ENCODE results near the gene GALM. TPM values are rescaled to one million over a fixed set of nuclear protein-coding genes. Genes with fewer than 3 reads are reported as not detected.
A peak's percentile ranks its signal among the peaks of the same experiment; 100 is the strongest.
"Not testable (repeated sequence)": the region's sequence is repeated elsewhere in the genome, so short reads cannot be mapped to it uniquely, and the experiment has no call there.

Gene GALM
- total RNA-seq, 1 donor from 2014 or later, result 77.0 TPM

GRCh38 chr2:38728694-38729093 is 62.8 kb downstream of the GALM start:
- DNase-seq (ENCODE audit: low spot score), result no peak
- Mint-ChIP-seq H3K4me3 (no peak overlapping the region), H3K27ac (no peak overlapping the region), H3K4me1 (ENCODE audit: low read depth) (peaks cover 20% of the 10 kb centered on the region), H3K36me3 (ENCODE audit: low read depth) (peaks cover 27% of the 10 kb centered on the region), H3K27me3 (ENCODE audit: insufficient read depth) (no peaks in the 10 kb centered on the region), H3K9me3 (no peaks in the 10 kb centered on the region)
- intact Hi-C loops (cut with micrococcal nuclease), result no loop called here

DNA sequence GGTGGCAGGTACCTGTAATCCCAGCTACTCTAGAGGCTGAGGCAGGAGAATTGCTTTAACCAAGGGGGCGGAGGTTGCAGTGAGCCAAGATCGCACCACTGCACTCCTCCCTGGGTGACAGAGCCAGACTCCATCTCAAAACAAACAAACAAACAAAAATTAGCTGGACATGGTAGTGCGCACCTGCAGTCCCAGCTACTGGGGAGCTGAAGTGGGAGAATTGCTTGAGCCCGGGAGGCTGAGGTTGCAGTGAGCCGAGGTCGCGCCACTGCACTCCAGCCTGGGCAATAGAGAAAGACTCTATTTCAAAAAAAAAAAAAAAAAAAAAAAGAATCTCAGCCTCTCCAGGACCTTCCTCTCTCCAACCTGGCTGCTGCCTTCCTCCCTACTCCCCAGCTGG is 65.2 kb downstream of the GALM start:
- Mint-ChIP-seq H3K36me3 (ENCODE audit: low read depth) (peaks cover 25% of the 10 kb centered on the region), H3K4me3 (no peak overlapping the region), H3K27me3 (ENCODE audit: insufficient read depth) (no peaks in the 10 kb centered on the region), H3K9me3 (no peaks in the 10 kb centered on the region), H3K4me1 (ENCODE audit: low read depth) (peaks cover under 1% of the 10 kb centered on the region), H3K27ac (no peak overlapping the region)
- intact Hi-C loops (cut with micrococcal nuclease), result no loop called here
- DNase-seq (ENCODE audit: low spot score), result no peak

DNA sequence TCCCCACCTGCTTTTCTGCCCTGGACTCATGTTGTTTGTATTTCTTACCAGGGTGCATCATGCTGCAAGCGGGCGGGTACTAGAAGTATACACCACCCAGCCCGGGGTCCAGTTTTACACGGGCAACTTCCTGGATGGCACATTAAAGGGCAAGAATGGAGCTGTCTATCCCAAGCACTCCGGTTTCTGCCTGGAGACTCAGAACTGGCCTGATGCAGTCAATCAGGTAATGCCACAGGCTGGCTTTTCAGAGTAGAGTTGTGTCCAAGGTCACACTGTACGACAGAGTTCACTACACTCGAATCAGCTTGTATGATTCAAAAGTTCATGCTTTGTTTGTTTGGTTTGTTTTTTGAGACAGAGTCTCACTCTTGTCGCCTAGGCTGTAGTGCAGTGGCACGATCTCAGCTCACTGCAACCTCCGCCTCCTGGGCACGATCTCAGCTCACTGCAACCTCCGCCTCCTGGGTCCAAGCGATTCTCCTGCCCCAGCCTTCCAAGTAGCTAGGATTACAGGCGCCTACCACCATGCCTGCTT is 65.8 kb downstream of the GALM start:
- Mint-ChIP-seq H3K27ac (peak overlapping the region; percentile 4), H3K9me3 (no peaks in the 10 kb centered on the region), H3K36me3 (ENCODE audit: low read depth) (peaks cover 25% of the 10 kb centered on the region), H3K4me1 (ENCODE audit: low read depth) (no peaks in the 10 kb centered on the region), H3K4me3 (no peak overlapping the region), H3K27me3 (ENCODE audit: insufficient read depth) (no peaks in the 10 kb centered on the region)
- intact Hi-C loops (cut with micrococcal nuclease), result no loop called here
- no peak for DNase-seq (ENCODE audit: low spot score)

DNA sequence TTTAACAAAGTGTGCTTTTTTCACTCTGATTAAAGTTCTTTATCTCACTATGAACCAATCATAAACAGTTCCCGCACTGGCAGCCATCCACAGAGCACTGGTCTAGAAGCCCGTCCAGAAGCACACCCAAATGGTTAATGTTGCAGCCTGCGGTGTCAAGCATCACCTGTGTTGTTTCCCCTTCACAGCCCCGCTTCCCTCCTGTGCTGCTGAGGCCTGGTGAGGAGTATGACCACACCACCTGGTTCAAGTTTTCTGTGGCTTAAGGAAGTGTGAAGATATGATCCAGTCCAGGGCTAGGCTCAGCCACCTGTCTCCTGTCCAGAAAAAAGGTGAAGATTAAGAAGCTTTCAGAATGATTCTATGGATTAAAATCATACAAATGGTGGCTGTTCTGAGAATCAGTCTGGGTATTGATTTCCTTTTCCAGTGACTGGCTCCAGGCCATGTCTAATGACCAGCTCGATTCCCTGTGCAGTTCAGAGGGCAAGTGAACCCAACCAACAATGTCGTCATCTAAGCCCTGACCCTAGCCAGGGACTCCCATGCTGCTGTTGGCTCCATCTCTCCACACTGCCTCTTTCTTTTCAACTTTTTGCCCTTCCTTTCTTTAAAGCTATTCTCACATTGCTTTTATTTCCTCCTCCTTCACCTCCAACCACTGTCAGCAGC is 67.5 kb downstream of the GALM start:
- Mint-ChIP-seq H3K27me3 (ENCODE audit: insufficient read depth) (no peaks in the 10 kb centered on the region), H3K4me3 (no peak overlapping the region), H3K9me3 (no peaks in the 10 kb centered on the region), H3K4me1 (ENCODE audit: low read depth) (no peaks in the 10 kb centered on the region), H3K27ac (peak overlapping the region; percentile 69), H3K36me3 (ENCODE audit: low read depth) (peaks cover 32% of the 10 kb centered on the region)
- no peak for DNase-seq (ENCODE audit: low spot score)
- intact Hi-C loops (cut with micrococcal nuclease), result no loop called here

DNA sequence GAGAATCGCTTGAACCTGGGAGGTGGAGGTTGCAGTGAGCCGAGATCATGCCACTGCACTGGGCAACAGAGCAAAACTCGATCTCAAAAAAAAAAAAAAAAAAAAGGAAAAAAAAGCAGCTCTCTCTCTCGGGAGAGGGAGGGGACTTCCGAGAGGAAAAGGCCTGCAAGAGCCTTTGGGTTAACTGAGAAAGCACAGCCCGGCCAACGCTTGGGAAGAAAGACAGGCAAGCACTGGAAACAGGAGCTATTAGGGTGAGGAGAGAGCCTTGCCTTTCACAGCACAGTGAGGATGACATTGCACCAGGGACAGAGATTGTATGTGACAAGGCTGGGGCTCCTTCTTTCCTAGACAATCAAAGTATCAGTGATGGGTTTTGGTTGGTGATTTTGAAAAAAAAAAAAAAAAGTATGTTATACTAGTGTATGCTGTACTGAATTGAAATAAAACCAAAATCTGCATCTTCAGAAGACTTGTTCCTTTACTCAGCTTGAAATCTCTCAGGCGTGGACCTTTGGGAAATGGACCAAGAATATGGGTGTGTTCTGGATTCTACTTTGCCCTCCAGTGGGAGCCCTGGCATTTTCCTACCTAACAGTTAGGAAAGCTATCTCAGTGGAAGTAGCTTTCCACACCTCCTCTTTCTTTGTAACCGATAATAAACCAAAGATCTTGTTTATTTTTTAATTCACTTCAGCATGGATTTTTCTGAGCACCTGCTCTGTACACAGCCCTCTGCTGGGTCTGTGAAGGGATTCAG is 68.6 kb downstream of the GALM start:
- H3K27ac Mint-ChIP-seq, result peak overlapping the region; percentile 35

GRCh38 chr2:38735999-38736320 is 70.0 kb downstream of the GALM start:
- intact Hi-C loops (cut with micrococcal nuclease), result no loop called here
- H3K4me3 Mint-ChIP-seq, result no peak overlapping the region
- H3K4me1 Mint-ChIP-seq (ENCODE audit: low read depth), result peaks cover 3% of the 10 kb centered on the region
- no peak overlapping the region for H3K27ac Mint-ChIP-seq
- no peaks in the 10 kb centered on the region for H3K27me3 Mint-ChIP-seq (ENCODE audit: insufficient read depth)
- DNase-seq (ENCODE audit: low spot score), result no peak
- peaks cover 37% of the 10 kb centered on the region for H3K36me3 Mint-ChIP-seq (ENCODE audit: low read depth)
- H3K9me3 Mint-ChIP-seq, result no peaks in the 10 kb centered on the region

More for the DNA sequence above, 68.6 kb downstream of the GALM start:
- H3K27me3 Mint-ChIP-seq (ENCODE audit: insufficient read depth), result no peaks in the 10 kb centered on the region
- H3K4me1 Mint-ChIP-seq (ENCODE audit: low read depth), result no peaks in the 10 kb centered on the region
- no peaks in the 10 kb centered on the region for H3K9me3 Mint-ChIP-seq
- DNase-seq (ENCODE audit: low spot score), result no peak
- intact Hi-C loops (cut with micrococcal nuclease), result no loop called here
- peaks cover 38% of the 10 kb centered on the region for H3K36me3 Mint-ChIP-seq (ENCODE audit: low read depth)
- no peak overlapping the region for H3K4me3 Mint-ChIP-seq

- H3K4me1 Mint-ChIP-seq (ENCODE audit: low read depth); intact Hi-C loops (cut with micrococcal nuclease); DNase-seq (ENCODE audit: low spot score); H3K9me3 Mint-ChIP-seq; H3K4me3 Mint-ChIP-seq; H3K27me3 Mint-ChIP-seq (ENCODE audit: insufficient read depth); H3K27ac Mint-ChIP-seq: not testable (repeated sequence)
- peaks cover 34% of the 10 kb centered on the region for H3K36me3 Mint-ChIP-seq (ENCODE audit: low read depth)
Measured at GRCh38 chr2:38737000-38737698, 71.2 kb downstream of the GALM start.

DNA sequence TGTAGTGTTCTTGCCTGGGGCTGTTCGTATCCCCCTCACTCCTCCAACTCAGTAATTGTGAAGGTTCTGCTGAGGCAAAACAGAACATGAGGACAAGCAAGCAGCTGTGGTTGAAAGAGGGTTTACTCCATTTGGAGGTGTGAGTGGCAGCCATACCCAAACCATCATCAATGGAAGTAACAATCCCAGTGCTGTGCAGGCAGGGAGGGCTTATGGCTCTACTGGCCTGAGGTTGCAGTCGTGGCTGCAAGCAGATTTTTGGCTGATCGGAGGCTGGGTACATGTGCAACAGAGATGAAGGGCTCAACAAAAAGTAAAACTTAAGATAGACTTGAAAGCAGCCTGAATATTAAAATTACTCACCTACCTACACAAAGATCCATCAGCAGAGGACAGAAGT is 72.0 kb downstream of the GALM start:
- Mint-ChIP-seq H3K27ac (peak overlapping the region; percentile 49), H3K27me3 (ENCODE audit: insufficient read depth) (no peaks in the 10 kb centered on the region), H3K4me1 (ENCODE audit: low read depth) (peaks cover 6% of the 10 kb centered on the region), H3K9me3 (no peaks in the 10 kb centered on the region), H3K36me3 (ENCODE audit: low read depth) (peaks cover 36% of the 10 kb centered on the region), H3K4me3 (no peak overlapping the region)
- DNase-seq (ENCODE audit: low spot score), result no peak
- intact Hi-C loops (cut with micrococcal nuclease), result no loop called here

GRCh38 chr2:38739524-38739923 is 73.6 kb downstream of the GALM start:
- Mint-ChIP-seq H3K4me3 (no peak overlapping the region), H3K27me3 (ENCODE audit: insufficient read depth) (no peaks in the 10 kb centered on the region), H3K9me3 (no peaks in the 10 kb centered on the region), H3K27ac (no peak overlapping the region), H3K4me1 (ENCODE audit: low read depth) (peaks cover 19% of the 10 kb centered on the region), H3K36me3 (ENCODE audit: low read depth) (peaks cover 41% of the 10 kb centered on the region)
- no peak for DNase-seq (ENCODE audit: low spot score)
- intact Hi-C loops (cut with micrococcal nuclease), result no loop called here

GRCh38 chr2:38740851-38741731 is 75.2 kb downstream of the GALM start:
- Mint-ChIP-seq H3K9me3 (no peaks in the 10 kb centered on the region), H3K27me3 (ENCODE audit: insufficient read depth) (no peaks in the 10 kb centered on the region), H3K4me3 (no peak overlapping the region), H3K4me1 (ENCODE audit: low read depth) (peaks cover 34% of the 10 kb centered on the region), H3K27ac (no peak overlapping the region), H3K36me3 (ENCODE audit: low read depth) (peaks cover 47% of the 10 kb centered on the region)
- intact Hi-C loops (cut with micrococcal nuclease), result loop anchor here (1.0 to 5.0 kb wide), 4 partner anchors 139 to 424 kb away; partner anchors contain the start of gene HNRNPLL
- no peak for DNase-seq (ENCODE audit: low spot score)

GRCh38 chr2:38742797-38743559 is 77.1 kb downstream of the GALM start:
- intact Hi-C loops (cut with micrococcal nuclease), result loop anchor here (5.0 kb wide), 2 partner anchors 141 to 426 kb away; partner anchors contain the start of gene HNRNPLL
- Mint-ChIP-seq H3K4me1 (ENCODE audit: low read depth) (peaks cover 53% of the 10 kb centered on the region), H3K27ac (no peak overlapping the region)

More at GRCh38 chr2:38742797-38743559, 77.1 kb downstream of the GALM start:
- no peak for DNase-seq (ENCODE audit: low spot score)
- Mint-ChIP-seq H3K4me3 (no peak overlapping the region), H3K27me3 (ENCODE audit: insufficient read depth) (no peaks in the 10 kb centered on the region), H3K36me3 (ENCODE audit: low read depth) (peaks cover 60% of the 10 kb centered on the region), H3K9me3 (no peaks in the 10 kb centered on the region)

Measured in activated T-helper 1 cell treated with anti-CD3 and anti-CD28 coated beads, Interleukin-12 subunit alpha, Interleukin-12 subunit beta, Interleukin-2, Interleukin-4 antibody, amounts not matched to agents 30 ng/mL and 10 ng/mL and 1 ng/mL, durations not matched to agents 14 hours and 24 hours and 36 hours (primary cell).